Measurements from ENCODE around the gene SEMA4F.

SEMA4F gene

DNA sequence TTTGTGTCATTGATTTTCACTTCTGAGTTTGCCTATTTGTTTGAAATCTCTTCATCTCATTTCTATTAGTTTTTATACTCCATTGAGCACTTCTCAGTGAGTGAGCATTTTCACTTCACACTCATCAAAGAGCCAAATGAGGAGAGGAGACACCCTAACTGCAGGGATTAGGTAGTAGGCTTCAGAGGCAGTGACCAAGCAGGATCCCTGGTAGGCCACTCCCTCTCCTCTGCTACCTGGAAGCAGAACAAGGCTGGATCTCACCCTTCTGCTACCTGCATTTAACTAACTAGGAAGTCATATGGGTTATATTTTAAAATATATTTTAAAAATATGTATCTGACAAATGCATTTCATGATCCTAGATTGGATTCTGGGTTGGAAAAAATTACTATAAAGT lies 52.7 kb downstream of the SEMA4F start:
- DNase-seq (ENCODE audit: low read depth) = no peak

DNA sequence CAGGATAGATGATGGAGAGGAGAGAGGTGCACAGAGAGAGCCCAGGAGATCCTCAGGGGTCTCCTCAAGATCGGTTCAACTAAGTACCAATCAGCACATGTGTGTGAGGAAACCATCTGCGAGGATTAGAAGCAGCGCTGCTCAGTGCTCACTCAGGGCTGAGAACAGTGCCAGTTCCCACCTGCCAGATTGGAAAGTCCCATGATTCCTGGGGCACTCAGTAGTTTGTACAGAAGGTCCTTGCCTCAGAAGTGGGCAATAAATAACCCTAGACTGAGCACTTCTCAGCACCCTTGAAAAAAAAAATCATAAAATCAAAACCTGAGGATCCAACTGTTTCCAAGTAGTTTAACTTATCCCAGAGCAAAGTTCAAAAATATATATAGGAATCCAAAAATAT lies 53.8 kb downstream of the SEMA4F start:
- no peak for DNase-seq (ENCODE audit: low read depth)

DNA sequence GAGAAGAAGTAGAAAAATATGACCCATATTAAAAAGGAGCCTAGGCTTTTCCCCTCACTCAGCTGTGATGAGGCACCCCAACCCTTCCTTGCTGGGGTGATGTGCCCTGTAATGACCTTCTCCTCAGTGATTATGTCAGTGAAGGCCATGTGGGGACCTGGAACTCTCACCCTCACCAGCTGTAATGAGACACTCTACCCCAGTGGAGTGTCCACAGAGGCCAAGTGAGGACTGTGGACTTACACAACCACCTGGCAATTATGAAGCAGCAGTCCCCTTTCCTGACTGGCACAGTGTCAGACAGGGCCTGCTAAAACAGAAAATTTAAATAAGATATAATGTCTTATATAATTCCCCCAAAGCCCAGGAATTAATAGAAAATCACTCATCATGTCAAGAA lies 54.2 kb downstream of the SEMA4F start:
- peak; percentile 49 for DNase-seq (ENCODE audit: low read depth)

GRCh38 chr2:74708883-74709282 lies 54.8 kb downstream of the SEMA4F start:
- no peak for DNase-seq (ENCODE audit: low read depth)

DNA sequence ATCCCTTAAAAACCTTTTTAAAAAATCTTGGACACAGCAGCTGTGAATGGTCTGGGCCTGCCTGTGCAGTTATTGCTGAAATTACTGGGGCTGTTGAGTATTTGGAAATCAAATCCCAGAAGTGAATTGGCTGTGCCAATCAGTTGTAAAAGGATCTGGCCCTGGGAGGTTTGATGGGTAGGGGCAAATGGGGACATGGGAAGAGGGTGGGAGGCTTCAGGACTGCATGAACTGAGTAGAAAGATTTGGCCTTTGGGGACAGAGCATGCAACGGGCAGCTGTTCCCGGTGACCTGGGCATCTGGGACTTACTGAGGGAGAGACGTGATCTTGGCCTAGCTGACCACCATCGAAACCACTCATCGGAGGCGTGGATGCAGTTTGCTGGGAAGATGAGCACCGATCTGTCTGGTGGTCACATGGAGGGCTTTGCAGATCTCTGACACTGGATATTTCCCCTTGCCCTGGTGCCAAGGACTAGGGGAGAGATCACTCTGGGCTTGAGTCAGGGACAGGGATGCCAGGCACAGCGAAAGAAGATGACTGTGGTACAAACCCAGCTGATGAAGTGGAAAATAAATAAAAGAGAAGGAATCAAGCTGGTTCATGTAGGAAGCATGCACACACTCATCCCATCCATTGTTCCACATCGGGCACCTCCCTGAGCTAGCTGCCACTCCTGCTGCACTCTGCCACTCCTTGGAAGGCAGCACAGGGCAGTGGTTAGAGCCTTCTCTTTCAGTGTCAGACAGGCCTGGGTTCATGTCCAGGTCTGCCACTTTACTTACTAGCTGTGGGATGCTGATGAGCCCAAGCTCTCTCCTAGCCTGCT lies 58.4 kb downstream of the SEMA4F start:
- DNase-seq (ENCODE audit: low read depth) = peak; percentile 83

DNA sequence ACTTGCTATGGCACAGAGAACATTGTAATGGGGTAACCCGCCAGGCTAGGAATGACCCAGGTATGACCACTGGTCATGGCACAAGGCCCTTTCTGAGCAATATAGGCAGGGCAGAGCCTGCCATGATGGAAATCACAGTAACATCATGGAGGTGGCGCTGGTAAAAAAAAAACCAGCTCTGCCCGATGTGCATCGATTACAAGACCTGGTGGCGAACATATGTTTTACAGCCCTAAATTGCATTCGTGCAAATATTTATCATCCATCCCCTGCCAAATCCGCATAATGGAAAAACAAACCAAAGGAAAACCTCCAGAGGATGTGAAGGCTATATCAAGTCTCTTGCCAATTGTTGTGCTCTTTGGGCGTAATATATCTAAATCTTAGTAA lies 60.6 kb downstream of the SEMA4F start:
- no peak for DNase-seq (ENCODE audit: low read depth)

DNA sequence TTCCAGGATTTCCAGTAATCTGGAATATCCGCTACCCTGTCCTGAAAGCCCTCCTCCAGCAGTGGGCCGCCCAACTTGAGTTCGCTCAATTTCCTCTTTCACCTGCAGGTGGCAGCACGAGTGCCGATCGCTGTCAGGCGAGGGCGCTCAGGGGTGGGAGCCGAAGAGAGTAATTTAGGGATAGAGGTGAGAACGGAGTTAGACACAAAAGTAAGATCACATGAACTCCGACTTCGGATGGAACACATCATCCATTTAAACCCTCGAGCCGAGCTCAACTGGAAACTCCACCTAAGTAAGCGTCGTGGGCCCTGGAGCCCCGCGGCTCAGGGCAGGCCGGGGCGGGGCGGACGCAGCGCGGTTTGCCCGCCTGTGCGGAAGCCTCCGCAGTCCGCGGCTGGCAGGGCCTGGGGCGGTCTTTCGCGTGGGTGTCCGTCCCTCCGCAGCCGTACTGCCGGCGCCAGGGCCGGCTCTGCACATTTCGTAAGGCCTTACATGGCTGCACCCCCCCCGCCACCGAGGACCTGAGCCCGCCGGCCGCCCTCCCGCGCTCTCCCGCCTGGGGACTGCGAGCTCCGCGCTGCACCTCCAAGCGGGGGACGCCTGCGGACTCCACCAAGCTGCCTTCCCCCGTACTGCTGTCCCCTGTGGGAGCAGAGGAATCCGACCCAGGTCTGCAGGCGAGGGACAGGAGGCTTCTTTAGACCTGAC lies 61.2 kb downstream of the SEMA4F start:
- DNase-seq (ENCODE audit: low read depth) = peak; percentile 75

- DNase-seq (ENCODE audit: low read depth) = no peak
These were observed 61.8 kb downstream of the SEMA4F start for GRCh38 chr2:74715880-74716279.

DNA sequence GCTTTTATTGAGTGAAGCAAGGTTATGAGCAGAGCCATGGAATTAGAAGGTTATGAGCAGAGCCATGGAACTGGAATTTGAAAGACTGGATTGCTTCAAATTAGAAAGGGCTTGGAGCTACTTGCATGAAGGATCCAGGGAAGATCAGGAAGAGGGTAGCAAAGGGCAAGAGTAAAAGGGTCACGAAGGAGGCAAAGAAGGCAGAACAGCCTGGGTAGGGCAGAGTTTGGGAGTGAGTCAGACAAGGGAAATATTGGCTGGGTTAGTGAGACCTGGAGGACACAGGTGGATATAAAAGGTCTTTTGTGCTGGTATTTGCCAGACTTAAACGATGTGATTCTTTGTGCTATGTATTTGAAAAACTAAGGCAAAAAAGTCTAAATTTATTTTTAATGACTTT lies 65.0 kb downstream of the SEMA4F start:
- no peak for DNase-seq (ENCODE audit: low read depth)

- no peak for DNase-seq (ENCODE audit: low read depth)
These were observed 67.3 kb downstream of the SEMA4F start for GRCh38 chr2:74721316-74721715.

DNA sequence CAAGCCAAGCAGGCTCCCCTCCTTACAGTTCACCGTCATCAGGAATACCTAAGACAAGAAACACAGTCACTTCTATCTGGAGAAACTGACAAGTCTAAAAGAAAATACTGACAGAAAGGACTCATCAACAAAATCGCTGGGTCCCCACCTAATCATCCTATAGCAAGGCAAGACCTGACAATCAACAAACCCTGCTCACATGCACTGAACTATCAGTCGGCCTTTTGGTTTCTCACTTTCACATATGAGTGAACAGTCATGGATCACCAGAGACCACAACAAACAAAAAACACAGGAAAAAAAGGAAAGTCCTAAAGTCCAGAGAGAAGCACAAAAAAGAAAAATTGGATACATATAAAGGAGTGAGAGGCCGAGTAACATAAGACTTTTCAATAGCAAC lies 70.4 kb downstream of the SEMA4F start:
- DNase-seq (ENCODE audit: low read depth) = no peak

DNA sequence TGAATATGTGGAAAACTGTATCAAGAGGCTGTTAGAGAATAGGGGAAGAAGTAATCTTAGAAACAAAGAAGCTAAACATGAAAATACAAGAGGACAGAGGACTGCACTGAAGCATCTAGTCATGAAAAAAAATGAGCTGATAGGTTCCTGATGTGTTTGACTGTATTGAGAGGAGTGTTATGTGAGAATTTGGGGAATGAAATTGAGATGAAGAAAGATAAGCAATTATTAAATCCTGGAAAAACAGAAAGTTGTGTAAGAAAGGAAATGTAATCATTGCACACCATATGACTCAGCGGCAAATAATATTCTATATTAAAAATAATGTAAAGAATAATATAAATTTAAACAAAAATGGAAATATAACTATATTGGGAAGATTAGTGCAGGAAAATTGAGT lies 71.2 kb downstream of the SEMA4F start:
- no peak for DNase-seq (ENCODE audit: low read depth)

DNA sequence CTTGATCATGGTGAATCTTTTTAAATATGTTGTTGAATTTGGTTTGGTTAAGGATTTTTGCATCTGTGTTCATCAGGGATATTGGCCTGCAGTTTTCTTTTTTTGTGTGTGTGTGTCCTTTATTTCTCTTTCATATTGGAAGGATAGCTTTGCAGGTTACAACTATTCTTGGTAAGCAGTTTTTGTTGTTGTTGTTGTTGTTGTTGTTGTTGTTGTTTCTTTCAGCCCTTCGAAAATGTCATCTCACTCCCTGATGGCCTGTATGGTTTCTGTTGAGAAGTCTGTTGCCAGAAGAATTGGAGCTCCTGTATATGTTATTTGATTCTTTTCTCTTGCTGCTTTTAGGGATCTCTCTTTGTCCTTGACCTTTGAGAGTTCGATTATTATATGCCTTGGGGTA lies 74.8 kb downstream of the SEMA4F start:
- DNase-seq (ENCODE audit: low read depth) = no peak

DNA sequence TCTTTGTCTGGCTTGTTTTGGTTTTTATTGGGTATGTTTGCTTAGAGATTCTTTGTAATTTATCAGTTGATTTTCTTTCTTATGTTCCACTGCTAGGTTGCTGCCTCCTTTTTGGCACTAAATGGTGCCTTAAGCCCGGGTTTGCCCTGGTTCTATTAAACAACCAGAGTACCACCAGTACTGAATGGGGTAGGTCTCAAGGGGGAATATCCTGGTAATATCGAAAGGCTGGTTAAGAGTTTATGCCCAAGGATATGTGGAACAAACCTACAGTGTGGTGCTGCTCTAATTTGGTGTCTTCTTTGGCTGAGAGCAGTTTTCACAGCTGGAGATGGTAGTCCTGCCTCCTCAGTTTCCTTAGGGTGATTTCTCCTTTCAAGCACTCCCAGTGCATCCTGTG lies 76.5 kb downstream of the SEMA4F start:
- DNase-seq (ENCODE audit: low read depth) = no peak

All from fibroblast of gingiva (primary cell).